ENCODE results near the gene TMTC4. TPM values are rescaled to one million over a fixed set of nuclear protein-coding genes. Genes with fewer than 3 reads are reported as not detected.

Gene TMTC4
- total RNA-seq, 1 donor from 2014 or later, result 25.8 TPM

DNA sequence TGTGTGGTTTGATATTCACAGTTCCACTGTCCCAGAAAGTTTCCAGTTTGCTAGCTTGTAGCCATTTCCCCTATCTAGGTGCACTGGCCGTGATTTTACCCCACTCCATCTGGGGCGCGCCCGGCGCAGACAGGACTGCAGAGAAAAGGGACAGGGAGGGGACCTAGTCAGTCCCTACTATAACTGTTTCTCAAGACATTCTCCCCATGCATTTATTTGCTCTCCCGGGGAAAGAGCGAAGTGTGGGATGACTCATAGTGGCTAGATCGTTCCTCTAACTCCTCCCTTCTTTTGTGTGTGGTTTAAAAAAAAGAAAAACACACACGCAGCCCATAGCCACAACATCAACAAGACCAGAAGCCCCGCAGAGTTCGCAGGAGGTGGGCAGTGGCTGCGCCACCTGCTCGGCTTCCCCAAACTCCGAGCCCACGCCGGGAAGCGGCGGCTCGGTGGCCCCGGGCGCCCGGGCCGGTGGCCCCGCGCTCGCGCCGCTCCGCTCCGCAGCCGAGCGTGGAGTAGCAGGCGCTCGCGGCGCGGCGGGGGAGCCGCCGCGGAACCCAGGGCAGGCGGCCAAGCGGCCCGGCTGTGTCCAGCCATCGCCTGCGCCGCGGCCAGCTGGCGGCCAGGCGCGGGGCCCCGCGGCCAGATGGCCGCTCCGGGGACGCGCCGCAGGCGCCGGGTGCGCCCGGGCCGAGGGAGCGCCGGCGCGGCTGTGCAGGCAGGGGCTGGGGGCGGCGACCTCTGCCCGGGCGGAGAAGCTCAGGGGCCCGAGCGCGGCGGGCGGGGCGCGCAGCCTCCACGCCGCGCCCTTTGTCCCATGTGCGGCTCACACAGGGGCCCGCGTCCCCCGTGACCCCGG is 653 bp downstream of the TMTC4 start:
- peak in 1 of 2 donors; percentile 89 for DNase-seq (ENCODE audit: extremely low spot score in 2 of 2)

DNA sequence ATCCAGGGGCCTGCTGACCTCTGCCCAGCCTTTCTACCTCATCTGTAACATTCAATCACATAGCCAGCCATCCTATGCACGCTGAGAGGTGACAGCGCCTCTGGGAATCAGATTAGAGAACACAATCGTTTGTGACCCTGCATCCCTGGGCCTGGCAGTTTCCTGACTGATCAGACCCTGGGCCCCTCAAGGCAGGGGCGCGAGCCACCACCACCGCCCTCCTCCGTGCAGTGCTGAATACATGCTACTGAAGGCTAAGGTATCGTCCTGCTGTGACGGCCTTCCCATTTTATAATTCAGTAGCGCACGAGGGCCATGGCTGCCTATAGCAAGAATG is 1.3 kb downstream of the TMTC4 start:
- peaks cover 28% of the 10 kb centered on the region for H3K4me1 ChIP-seq
- H3K27me3 ChIP-seq, result no peaks in the 10 kb centered on the region
- DNase-seq (ENCODE audit: extremely low spot score in 2 of 2), result no peak
- TF ChIP-seq POLR2AphosphoS5 (IDR thresholded peaks at IDR 0.05; ENCODE audit: insufficient read depth in 1 of 2, low read depth in 1 of 2), result no peak
- TF ChIP-seq, protein P1, sequence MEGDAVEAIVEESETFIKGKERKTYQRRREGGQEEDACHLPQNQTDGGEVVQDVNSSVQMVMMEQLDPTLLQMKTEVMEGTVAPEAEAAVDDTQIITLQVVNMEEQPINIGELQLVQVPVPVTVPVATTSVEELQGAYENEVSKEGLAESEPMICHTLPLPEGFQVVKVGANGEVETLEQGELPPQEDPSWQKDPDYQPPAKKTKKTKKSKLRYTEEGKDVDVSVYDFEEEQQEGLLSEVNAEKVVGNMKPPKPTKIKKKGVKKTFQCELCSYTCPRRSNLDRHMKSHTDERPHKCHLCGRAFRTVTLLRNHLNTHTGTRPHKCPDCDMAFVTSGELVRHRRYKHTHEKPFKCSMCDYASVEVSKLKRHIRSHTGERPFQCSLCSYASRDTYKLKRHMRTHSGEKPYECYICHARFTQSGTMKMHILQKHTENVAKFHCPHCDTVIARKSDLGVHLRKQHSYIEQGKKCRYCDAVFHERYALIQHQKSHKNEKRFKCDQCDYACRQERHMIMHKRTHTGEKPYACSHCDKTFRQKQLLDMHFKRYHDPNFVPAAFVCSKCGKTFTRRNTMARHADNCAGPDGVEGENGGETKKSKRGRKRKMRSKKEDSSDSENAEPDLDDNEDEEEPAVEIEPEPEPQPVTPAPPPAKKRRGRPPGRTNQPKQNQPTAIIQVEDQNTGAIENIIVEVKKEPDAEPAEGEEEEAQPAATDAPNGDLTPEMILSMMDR (IDR thresholded peaks at IDR 0.05), result no peak
- TF ChIP-seq POLR2A (IDR thresholded peaks at IDR 0.05), result no peak
- H3K4me3 ChIP-seq, result peak overlapping the region; percentile 68 to 97
- no peaks in the 10 kb centered on the region for H3K9me3 ChIP-seq
- peak overlapping the region; percentile 73 for H3K27ac ChIP-seq
- intact Hi-C loops (cut with DNase I), result loop anchor here (10.0 kb wide), 1 partner anchor 699 kb away; the partner anchor contains the start of gene ZIC5
- H3K36me3 ChIP-seq, result peaks cover 0 to 1% of the 10 kb centered on the region in 2 donors

More for the DNA sequence above, 653 bp downstream of the TMTC4 start:
- Histone ChIP-seq H3K9me3 (no peaks in the 10 kb centered on the region), H3K27ac (peak overlapping the region; percentile 89), H3K27me3 (no peaks in the 10 kb centered on the region), H3K4me3 (peak overlapping the region; percentile 68 to 97), H3K4me1 (peaks cover 28% of the 10 kb centered on the region), H3K36me3 (no peaks in the 10 kb centered on the region)
- intact Hi-C loops (cut with DNase I), result loop anchor here (10.0 kb wide), 1 partner anchor 699 kb away; the partner anchor contains the start of gene ZIC5
- TF ChIP-seq, protein P1 (IDR thresholded peaks at IDR 0.05), result no peak
- TF ChIP-seq POLR2A (IDR thresholded peaks at IDR 0.05), result no peak
- peak in 1 of 2 donors; percentile 42 for TF ChIP-seq POLR2AphosphoS5 (IDR thresholded peaks at IDR 0.05; ENCODE audit: insufficient read depth in 1 of 2, low read depth in 1 of 2)

DNA sequence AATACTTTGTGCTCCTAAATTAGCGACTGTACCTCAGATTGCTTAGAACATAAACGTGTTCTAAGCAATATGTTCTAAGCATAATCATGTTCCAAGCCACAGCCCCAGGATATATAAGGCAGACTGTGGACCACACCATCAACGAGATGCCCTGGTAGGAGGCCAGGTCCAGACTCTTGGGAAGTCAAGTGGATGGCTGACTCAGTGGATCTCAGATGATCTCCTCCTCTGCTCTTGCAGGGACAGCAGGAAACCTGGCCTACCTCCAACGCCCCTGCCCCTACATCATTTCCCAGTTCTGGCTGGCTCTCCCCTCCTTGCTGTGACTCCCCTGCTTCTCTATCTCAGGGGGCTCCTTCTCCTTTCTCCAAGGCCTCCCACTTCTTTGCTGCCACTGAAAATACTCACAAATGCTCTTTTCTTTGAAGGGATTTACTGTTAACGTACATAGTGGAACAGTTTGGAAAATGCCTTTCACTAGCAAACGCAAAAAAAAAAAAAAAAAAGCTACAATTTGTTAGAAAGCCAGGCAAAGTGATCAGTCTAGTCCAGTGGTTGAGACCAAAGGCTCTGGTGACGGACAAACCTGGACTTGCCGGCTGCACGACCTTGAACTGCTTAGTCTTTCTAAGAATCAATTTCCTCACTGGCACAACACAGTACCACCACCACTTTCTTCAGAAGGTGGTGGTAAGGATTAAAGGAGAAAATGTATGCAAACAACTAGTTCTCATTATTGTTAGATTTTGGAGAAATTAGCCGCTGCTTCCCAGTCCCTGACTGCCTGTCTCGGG is 3.0 kb downstream of the TMTC4 start:
- Histone ChIP-seq H3K36me3 (peaks cover 0 to 9% of the 10 kb centered on the region in 2 donors), H3K9me3 (no peaks in the 10 kb centered on the region), H3K27me3 (no peaks in the 10 kb centered on the region), H3K4me3 (no peak overlapping the region), H3K4me1 (peaks cover 28% of the 10 kb centered on the region), H3K27ac (no peak overlapping the region)
- peak in 1 of 2 donors; percentile 70 for DNase-seq (ENCODE audit: extremely low spot score in 2 of 2)
- intact Hi-C loops (cut with DNase I), result loop anchor here (10.0 kb wide), 1 partner anchor 697 kb away; the partner anchor contains the start of gene ZIC5
- TF ChIP-seq, protein P1 (IDR thresholded peaks at IDR 0.05), result no peak
- no peak for TF ChIP-seq POLR2AphosphoS5 (IDR thresholded peaks at IDR 0.05; ENCODE audit: insufficient read depth in 1 of 2, low read depth in 1 of 2)
- TF ChIP-seq POLR2A (IDR thresholded peaks at IDR 0.05), result no peak

DNA sequence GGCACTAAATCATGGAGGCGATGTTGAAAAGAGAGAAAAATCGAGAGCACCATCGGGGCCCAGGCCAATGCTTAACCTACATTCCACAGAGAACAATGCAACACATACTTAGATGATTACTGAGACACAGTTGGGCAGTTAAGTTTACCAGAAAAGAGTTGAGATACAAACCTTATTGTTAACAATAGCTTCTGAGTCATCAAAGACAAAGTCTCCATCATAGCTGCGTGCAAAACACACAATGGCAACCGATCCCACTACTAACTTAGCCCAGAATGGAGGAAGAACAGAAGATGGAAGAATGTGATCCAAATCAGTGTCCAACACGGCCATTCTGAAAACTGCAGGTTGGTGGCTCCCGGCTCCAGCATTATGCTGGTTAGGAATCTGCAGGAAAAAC is 6.2 kb downstream of the TMTC4 start:
- Histone ChIP-seq H3K27me3 (no peaks in the 10 kb centered on the region), H3K4me1 (peaks cover 15% of the 10 kb centered on the region), H3K27ac (no peak overlapping the region), H3K36me3 (peaks cover 0 to 29% of the 10 kb centered on the region in 2 donors), H3K9me3 (no peaks in the 10 kb centered on the region), H3K4me3 (no peak overlapping the region)
- TF ChIP-seq POLR2A (IDR thresholded peaks at IDR 0.05), result no peak
- TF ChIP-seq, protein P1 (IDR thresholded peaks at IDR 0.05), result no peak
- TF ChIP-seq POLR2AphosphoS5 (IDR thresholded peaks at IDR 0.05; ENCODE audit: insufficient read depth in 1 of 2, low read depth in 1 of 2), result no peak
- peak in 1 of 2 donors; percentile 22 for DNase-seq (ENCODE audit: extremely low spot score in 2 of 2)
- intact Hi-C loops (cut with DNase I), result loop anchor here (10.0 kb wide), 1 partner anchor 114 kb away; no protein-coding TSS in a partner anchor

All from vagina (tissue), 2 donors.